Measurements from ENCODE around the gene PRSS53. TPM values are rescaled to one million over a fixed set of nuclear protein-coding genes. Genes with fewer than 3 reads are reported as not detected.

Gene PRSS53
- total and polyA plus RNA-seq, 2 experiments from 2014 or later, result 0.36 to 2.7 TPM

- Histone ChIP-seq H3K9me2 (ENCODE audit: insufficient read depth) (no peaks in the 10 kb centered on the region), H3F3A (replicated peaks; ENCODE audit: low read depth) (no peaks in the 10 kb centered on the region), H3K27me3 (ENCODE audit: insufficient read depth) (no peaks in the 10 kb centered on the region), H3K4me3 (no peak overlapping the region), H4K20me1 (replicated peaks; ENCODE audit: insufficient read depth) (peaks cover 7% of the 10 kb centered on the region), H3K4me1 (ENCODE audit: insufficient read depth) (peaks cover 9% of the 10 kb centered on the region), H3K79me2 (replicated peaks; ENCODE audit: insufficient read depth) (peaks cover 58% of the 10 kb centered on the region), H2AFZ (no peak overlapping the region), H3K27ac (ENCODE audit: low read depth) (no peak overlapping the region), H3K36me3 (ENCODE audit: insufficient read depth) (no peaks in the 10 kb centered on the region), H3K4me2 (no peak overlapping the region)
- no peaks in the 10 kb centered on the region for H3K27me3 Mint-ChIP-seq (ENCODE audit: insufficient read depth, low read depth, poor library complexity)
- no peak for DNase-seq (ENCODE audit: low spot score)
- no peak for ATAC-seq
- H3K4me1 Mint-ChIP-seq, result peaks cover 8% of the 10 kb centered on the region
- TF ChIP-seq CTCF (conservative IDR thresholded peaks at IDR 0.05; ENCODE audit: low read depth in 2 of 2), result no peak
- TF ChIP-seq EZH2phosphoT487 (IDR thresholded peaks at IDR 0.05; ENCODE audit: unreplicated experiment), result no peak
- TF ChIP-seq CREB1 (CRISPR knock-in tag; IDR thresholded peaks at IDR 0.05; ENCODE audit: low read depth), result no peak
- TF ChIP-seq POLR2AphosphoS5 (IDR thresholded peaks at IDR 0.05; ENCODE audit: low read depth), result no peak
- TF ChIP-seq ZNF331 (CRISPR knock-in tag; IDR thresholded peaks at IDR 0.05; ENCODE audit: low read depth), result no peak
- no peak for TF ChIP-seq ZNF114 (CRISPR knock-in tag; IDR thresholded peaks at IDR 0.05)
- TF ChIP-seq ZNF462 (CRISPR knock-in tag; IDR thresholded peaks at IDR 0.05), result no peak
- TF ChIP-seq REST (IDR thresholded peaks at IDR 0.05; ENCODE audit: unreplicated experiment), result no peak
- TF ChIP-seq JUNB (IDR thresholded peaks at IDR 0.05; ENCODE audit: unreplicated experiment), result no peak
- no peak overlapping the region for H3K4me3 Mint-ChIP-seq
- no peak overlapping the region for H3K27ac Mint-ChIP-seq
- peaks cover 19% of the 10 kb centered on the region for H3K36me3 Mint-ChIP-seq (ENCODE audit: low read depth)
- no peaks in the 10 kb centered on the region for H3K9me3 Mint-ChIP-seq
These were observed 21.4 kb downstream of the PRSS53 start for GRCh38 chr16:31067342-31067741.
